SIG-M5 (cell line): Measurements from ENCODE around the gene ACTN3.

Source experiments
- DNase-seq: peaks from one replicate; lab custom pipeline; 2025; lab: John Stamatoyannopoulos, UW

Gene ACTN3

DNA sequence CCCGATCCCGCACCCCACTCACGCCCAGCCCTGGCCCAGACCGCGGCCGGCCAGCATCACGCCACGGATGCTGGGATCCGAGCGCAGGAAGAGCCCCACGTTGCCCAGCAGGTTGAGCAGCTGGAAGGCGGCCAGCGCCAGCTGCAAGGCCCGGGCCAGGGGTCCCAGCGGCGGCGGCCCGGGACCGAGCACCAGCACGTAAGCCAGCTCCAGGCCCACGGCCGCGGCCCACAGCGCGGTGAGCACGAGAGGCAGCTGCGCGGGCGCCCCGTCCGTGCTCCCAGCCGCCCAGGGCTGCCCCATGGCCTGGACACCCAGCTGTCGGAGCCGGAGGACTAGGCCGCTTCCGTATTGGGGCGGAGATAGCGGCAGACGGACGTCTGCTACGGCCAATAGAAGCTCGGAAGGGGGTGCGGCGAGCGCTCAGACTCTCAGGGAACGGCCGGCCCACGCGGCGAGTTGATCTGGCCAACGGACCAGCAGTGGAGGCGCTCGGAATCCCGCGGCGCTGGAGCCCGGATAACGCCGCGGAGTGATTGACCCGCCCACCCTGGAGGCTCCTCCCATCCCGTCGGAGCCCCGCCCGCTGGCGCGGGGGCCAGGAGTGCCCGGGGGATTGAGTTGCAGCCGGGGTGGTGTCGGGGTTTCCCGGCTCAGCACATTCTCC is 869 bp upstream of the ACTN3 start, which contains the start of gene ZDHHC24:
TSS of gene ZDHHC24 (minus strand) at position 348 of the 667 bp plus-strand sequence. CDS start at position 303, 45 bp downstream.
- DNase-seq = peak; percentile 45

DNA sequence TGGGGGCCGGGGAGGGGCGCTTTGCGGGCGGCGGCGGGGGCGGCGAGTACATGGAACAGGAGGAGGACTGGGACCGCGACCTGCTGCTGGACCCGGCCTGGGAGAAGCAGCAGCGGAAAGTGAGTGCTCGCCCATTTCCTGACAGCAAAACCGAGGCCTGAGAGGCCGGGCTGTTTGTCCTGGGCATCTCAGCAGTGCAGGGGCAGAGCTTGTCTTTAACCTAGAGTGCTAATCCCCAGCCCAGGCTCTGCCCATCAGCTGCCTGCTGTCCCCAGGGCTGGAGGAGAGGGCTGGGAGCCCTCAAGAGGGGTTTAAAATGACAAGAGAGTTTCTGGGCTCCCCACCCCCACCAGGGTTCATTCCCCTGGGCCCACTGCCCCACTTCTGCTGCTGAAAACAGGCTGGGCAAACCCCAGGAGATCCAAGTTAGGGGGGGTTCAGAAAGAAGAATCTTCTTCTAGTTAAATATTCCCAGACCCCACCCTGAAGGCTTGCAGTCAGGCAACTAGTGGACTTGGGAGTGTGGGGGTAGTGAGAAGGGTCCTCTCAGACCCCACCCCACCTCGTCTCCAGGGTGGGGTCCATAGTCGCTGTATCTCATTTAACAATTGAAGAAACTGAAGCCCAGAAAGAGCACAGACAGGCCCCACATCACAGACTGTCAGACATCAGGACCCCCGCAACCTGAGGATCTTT is 411 bp downstream of the ACTN3 start:
- no peak for DNase-seq

DNA sequence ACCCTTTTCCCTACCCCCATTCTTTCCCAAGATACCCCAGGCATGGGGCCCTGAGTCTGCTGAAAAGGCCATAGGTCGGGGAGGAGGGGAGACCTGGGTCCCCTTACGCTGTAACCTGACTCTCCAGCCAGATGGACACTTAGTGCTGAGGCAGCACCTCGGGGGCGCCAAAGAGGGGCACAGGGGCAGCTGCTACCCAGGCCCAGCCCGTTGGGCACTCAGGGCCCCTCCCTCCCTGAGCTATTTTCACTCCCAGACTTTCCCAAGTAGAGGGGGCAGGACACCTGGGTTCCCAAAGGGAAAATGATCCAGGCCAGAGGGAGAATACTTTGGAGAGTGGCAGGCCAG is 933 bp downstream of the ACTN3 start:
- no peak for DNase-seq

DNA sequence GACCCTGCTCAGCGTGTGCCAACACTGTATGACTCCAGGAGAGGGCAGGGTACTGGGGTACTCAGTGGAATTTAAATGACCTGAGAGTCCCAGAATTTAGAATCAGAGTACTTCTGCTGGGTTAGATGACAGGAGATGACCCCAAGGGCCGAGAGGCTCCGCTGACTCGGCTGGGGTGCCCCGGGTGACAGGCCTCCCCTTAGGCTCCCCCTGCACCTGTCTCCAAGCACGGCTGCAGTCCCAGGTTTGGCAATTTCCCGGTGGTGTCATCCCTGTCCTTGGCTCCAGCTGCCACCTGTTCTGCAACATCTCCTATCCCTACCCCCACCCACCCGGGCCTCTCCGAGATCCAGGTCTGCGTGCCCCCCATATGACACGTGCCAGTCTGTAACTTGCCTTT is 1.3 kb downstream of the ACTN3 start:
- DNase-seq = no peak

DNA sequence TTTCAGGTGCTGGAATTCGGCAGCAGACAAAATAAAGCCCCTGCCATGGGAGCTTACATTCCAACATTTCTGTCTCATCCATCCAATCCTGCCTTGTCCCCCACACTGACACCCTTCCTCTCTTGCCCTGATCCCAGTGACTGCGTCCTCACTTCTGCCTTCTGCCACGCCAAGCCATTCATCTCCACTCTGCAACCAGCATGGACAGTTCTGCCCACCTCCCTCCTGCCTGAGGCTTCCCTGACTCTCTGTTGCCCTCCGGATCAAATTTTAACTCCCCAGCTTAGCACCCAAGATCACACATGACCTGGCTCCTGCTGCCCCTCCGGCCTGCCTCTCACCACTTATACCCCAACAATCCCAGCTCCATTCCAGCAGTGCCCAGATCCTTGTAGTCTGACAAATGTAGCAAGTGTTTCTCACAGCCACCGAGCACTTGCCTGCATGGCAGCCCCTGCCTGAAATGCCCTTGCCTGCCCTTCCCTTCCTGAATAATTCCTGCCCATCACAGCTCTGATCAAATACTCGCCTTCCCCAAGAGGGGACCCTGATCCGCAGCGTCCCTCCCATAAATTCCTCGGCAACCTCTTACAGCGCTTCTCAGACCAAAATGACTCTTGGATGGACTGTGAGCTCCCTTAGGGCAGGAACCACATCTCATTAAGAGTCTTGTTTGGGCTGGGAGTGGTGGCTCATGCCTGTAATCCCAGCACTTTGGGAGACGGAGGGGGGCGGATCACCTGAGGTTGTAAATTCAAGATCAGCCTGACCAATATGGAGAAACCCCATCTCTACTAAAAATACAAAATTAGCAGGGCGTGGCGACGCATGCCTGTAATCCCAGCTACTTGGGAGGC is 2.3 kb downstream of the ACTN3 start:
- DNase-seq = no peak

DNA sequence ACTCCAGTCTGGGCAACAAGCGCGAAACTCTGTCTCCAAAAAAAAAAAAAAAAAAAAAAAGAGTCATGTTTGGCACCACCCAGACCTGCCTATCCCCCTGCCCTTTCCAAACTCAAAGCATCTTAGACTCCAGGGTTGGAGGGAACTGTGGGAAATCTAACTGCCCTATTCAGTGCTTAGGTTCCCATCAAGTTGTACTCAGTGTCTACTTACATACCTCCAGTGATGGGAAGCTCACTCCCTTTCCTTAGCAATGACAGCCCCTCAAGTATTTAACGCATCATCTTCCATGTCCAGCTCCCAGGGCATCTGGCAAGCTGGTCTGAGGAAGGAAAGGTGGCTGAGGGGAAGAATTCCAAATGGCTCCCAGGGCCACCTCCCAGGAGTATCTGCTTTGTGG is 3.0 kb downstream of the ACTN3 start:
- DNase-seq = no peak

DNA sequence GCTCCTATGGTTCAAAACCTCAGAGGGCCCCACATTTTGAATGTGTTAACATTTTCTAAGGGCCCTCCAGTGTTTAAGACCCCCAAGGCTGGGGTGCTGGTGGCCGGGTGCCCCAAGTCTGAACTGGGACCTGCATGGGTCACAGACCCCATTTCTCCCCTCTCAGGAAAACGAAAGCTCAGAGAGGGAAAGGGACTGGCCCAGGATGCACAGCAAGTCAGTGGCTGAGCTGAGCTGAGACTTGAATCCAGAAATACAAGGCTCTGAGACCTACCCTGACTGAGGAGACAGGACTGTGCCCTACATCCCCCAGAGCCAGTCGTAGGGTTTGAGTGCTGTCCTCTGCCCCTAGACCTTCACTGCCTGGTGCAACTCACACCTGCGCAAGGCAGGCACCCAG is 4.2 kb downstream of the ACTN3 start:
- no peak for DNase-seq

DNA sequence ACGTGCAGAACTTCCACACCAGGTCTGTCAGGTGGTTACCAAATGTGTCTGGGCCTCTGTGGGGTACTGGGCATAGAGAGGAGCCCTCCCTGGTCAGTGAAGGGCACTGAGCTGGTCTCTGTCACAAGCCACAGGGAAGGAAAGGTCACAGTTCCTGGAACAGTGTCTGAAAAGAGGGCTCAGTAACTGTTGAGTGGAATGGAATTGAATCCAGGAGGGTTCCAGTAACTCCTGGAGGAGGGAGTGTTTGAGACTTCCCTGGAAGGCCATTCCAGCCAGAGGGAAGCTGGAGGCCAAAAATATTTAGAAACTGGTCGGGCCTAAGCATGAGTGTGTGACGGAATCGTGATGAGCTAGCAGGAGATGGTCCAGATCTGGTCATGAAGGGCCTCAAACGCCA is 7.9 kb downstream of the ACTN3 start:
- DNase-seq = no peak

DNA sequence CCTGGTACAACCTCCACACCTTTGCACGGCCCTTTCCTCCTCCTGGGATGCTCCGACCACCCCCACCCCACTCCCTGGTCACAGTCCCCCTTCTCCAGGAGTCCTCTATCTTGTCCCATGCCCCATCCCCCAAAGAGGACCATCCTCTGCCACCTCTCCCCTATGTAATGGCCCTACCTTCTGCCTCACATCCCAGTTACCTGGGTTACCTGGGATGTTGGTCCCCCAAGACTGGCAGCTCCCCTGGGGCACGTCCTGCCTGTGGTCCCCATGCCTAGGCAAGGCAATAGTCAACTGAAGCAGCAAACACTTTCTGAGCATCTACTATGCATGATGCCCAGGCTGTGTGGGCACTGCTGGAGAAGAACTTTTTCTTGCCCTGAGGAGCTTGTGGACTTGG is 8.7 kb downstream of the ACTN3 start:
- DNase-seq = no peak

DNA sequence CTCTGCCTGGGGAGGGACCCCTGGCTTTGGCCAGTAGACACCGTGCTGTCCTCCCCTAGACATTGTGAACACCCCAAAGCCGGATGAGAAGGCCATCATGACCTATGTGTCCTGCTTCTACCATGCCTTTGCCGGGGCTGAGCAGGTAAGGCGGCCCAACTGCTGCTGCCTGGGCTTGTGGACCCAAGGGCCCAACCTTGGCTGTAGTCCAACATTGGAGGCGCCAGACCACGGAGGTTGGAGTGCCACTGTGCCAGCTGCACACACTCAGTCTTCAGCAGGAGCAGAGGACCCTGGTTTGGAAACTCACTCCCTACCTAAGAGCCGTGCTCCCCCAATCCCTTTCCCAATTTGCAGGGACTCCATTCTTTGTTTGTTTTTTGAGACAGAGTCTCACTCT is 9.4 kb downstream of the ACTN3 start:
- no peak for DNase-seq

DNA sequence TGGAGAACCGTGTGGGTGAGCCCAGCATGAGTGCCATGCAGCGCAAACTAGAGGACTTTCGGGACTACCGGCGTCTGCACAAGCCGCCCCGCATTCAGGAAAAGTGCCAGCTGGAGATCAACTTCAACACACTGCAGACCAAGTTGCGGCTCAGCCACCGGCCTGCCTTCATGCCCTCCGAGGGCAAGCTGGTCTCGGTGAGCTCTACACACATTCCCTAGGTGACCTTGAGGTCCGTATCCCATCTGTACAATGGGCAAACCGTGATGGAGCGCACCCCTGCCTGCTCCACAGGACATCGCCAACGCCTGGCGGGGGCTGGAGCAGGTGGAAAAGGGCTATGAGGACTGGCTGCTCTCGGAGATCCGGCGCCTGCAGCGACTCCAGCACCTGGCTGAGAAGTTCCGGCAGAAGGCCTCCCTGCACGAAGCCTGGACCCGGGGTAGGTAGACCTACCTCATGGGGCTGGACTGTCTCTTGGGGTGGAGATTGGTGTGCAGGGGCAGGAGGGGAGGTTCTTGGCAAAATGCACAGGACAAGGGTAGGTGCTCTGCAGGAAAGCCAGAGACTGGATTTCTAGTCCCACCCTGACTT is 11.1 kb downstream of the ACTN3 start:
- no peak for DNase-seq

DNA sequence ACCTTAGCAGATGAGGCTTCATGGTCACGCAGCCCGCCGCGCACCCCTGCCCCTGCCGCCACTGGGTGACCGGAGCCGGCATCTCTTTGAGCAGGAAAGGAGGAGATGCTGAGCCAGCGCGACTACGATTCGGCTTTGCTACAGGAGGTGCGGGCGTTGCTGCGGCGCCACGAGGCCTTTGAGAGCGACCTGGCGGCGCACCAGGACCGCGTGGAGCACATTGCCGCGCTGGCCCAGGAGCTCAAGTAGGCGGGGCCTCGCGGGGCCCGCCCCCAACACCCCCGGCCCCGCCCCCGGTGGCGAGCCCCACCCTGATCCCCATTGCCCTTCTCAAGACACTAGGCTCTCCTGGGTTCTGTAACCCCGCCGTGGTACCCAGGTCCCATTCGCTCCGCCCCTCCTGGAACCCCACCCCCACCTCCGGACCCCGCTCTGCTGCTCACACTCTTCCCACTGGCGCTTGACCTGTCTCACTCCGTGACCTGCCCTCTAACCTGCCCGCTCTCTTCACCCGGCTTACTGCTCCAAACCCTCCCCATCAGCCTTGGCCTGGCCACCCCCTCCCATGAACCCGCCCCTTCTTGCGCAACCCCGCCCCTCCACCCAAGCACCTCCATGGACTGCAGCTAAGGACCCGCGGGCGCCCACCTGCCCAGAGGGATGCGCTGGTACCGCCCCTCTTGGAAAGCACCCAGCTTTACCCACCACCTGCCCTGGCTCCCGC is 12.6 kb downstream of the ACTN3 start:
- no peak for DNase-seq

DNA sequence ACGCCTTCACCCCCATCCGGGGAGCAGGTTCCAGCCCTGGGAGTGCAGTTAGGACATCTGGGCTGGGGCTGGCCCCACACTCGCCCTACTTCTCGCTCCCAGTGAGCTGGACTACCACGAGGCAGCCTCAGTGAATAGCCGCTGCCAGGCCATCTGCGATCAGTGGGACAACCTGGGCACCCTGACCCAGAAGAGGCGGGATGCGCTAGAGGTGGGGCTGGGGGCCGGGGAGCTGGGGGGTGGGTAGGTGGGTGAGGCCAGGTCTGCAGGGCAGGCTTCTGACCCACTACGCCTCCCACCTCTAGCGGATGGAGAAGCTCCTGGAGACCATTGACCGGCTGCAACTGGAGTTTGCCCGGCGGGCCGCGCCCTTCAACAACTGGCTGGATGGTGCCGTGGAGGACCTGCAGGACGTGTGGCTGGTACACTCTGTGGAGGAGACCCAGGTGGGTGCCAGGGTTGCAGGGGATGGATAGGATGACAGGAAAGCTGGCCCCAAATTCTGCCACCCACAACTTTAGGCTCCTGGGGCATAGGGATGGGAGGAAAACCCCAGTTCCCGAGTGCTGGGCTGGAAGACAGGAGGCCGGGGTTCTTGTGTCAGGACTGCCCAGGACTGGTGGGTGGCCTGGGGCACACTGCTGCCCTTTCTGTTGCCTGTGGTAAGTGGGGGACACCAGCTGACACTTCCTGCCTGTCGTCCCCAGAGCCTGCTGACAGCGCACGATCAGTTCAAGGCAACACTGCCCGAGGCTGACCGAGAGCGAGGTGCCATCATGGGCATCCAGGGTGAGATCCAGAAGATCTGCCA is 13.4 kb downstream of the ACTN3 start:
- no peak for DNase-seq

DNA sequence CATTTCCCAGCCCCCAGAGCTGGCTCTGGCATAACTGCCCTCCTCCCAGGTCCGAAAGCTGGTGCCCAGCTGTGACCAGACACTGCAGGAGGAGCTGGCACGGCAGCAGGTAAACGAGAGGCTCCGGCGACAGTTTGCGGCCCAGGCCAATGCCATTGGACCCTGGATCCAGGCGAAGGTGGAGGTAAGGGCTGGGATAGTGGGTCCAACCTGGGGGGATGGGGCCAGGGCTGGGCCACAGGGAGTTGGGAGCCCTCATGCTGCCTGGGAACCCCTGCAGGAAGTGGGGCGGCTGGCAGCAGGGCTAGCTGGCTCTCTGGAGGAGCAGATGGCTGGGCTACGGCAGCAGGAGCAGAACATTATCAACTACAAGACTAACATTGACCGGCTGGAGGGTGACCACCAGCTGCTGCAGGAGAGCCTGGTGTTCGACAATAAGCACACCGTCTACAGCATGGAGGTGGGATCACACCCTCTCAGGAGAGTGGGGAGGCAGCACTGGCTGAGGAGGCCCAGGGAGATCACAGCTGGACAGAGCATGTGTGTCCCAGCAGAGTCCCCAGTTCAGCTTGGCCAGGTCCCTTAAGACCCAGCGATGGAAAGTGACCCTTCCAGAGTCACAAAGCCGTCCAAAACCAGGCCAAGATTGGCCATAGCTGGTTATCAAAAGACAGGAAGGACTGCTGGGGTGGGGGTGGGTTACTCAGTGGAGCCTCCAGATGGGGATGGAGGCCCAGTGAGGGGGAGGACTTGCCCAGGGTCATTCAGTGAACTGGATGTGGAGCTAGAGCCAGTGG is 14.7 kb downstream of the ACTN3 start:
- DNase-seq = no peak

DNA sequence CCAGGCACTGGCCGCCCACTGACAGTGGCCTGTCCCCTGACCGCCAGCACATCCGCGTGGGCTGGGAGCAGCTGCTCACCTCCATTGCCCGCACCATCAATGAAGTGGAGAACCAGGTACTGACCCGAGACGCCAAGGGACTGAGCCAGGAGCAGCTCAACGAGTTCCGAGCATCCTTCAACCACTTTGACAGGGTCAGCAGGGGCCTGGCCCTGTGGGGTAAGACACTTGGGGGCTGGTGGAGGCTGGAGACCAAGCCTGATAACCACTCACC is 15.2 kb downstream of the ACTN3 start:
- DNase-seq = no peak

DNA sequence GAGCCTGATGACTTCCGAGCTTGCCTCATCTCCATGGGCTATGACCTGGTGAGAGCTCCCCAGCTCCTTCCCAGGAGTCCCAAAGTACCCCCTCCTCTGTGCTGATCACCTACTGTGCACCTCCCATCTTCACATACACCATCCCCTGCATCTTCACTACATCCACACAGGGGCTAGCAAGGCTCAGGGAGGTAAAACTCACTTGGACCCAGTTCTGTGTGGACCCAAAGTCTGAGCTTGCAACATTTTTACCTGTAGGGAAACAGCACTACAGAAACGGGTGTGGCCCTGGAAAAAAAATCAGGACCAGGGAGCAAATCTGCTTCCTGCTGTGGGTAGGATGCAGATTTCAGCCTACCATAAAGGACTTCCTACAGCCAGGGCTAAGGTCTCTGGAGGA is 15.6 kb downstream of the ACTN3 start:
- no peak for DNase-seq

DNA sequence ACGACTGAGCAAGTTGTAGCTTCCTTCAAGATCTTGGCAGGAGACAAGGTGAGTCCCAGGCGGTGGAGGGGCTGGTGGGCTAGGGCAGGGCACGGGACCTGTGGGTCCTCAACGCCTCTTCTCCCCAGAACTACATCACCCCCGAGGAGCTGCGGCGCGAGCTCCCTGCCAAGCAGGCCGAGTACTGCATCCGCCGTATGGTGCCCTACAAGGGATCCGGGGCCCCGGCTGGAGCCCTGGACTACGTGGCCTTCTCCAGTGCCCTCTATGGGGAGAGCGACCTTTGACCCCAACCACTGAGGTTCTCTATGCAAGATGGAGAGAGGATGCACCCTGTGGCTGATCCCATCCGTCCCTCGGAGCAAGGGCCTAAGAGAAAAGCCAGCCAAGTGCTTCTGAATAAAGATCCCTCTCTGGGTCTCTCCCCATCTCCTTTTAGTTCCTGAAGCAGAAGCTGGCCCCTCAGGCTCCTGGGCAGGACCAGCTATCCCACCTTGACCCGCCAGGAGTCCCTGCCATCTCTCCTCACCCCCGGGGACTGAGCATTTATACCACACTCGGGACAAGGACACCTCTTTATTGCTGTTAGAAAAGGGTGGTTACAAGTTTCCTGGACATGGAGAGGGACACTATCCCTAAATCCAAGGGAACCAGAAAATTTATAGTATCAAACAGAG is 16.3 kb downstream of the ACTN3 start:
- DNase-seq = no peak

DNA sequence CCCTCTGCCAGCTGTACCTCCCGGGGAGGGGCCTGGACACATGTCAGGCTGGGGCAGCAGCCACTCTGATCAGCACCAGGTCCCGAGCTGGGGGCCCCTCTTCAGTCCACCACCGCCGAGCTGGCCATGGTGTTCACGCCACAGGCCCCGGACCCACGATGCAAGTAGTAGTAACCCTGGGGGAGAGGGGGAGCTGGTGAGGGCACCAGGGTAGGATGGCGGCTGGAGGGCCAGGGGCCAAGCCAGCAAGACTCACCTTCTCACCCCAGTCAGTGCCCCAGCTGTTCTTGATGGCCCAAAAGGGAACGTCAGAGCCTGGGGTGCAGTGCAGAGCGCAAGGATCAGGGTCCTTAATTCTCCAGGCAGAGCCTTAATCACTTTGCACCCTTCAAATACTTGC is 17.1 kb downstream of the ACTN3 start:
- no peak for DNase-seq

DNA sequence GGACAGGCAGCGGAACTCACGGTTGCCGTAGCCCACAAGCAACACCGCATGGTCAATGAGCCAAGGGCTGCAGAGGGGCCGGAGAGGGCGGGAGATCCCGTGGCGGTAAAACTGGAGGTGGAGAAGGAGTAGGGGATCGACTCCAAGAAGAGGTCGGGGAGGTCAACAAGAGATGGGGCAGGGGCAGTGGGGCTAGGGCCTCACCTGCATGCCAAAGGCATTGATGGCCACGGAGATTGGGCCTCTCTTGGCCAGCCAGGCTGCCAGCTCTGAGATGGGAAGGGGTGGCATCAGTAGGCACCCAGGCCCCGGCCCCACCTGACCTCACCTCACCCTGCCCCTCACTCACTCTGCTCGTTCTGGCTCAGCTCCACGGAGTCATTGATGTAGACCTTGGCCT is 17.8 kb downstream of the ACTN3 start:
- DNase-seq = no peak

DNA sequence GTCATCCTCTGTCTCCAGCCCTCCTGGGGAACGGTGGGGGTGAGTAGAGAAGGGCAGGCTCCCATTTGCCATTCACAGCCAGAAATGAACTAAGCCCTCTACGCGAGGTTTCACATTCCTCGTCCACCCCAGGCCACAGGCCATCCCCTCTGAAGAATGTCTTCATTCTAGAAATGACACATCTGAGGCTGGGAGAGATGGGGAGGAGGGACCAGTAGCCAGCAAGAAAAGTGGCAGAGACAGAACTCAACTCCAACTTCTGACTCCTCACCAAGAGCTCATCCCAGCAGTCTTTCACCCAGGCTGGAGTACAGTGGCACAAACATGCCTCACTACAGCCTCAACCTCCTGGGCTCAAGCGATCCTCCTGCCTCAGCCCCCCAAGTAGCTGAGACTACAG is 18.3 kb downstream of the ACTN3 start:
- no peak for DNase-seq
